ENCODE data around the gene DCP1B.

Gene DCP1B

DNA sequence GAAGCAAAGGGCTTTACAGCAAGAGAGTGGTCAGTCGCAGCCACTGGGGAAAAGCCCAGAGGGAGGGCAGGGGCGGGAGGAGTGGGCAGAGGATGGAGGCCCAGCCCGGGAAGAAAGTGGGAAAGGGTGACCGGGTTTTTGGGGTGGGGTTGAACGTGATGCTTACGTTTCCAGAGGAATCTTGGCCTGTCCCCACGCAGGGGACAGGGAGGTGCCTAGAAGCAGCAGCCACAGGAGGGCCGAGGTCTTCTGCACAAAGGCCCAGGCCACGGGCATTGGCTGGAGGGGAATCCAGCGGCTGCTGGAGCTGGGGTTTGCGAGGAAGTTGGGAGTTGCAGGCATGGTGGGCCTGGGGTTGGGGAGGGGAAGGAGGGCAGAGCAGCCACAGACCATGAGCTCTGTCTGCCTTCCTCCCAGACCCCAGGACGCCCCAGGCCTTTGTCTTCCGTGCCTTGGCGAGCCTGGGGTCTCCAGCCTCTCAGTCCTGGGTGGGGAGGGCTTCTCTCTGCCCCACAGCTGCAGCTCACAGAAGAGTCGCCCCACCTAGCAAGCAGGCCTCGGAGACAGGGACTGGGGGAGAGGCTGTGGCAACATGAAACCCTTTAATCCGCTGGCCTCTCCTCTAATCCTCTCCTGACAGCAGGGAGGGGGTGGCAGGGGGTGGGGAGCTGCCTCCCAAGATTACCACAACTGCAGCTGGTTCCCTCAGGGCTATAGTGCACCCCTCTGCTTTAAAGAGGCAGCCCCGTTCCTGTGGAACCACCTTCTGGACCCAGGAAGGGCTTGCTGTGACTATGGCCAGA is 86.0 kb downstream of the DCP1B start, which contains the start of gene CACNA2D4:
Gene CACNA2D4 (minus strand): TSS at position 572 of the 803 bp plus-strand sequence. CDS start 179 bp downstream, at position 393.
- DNase-seq, result no peak

DNA sequence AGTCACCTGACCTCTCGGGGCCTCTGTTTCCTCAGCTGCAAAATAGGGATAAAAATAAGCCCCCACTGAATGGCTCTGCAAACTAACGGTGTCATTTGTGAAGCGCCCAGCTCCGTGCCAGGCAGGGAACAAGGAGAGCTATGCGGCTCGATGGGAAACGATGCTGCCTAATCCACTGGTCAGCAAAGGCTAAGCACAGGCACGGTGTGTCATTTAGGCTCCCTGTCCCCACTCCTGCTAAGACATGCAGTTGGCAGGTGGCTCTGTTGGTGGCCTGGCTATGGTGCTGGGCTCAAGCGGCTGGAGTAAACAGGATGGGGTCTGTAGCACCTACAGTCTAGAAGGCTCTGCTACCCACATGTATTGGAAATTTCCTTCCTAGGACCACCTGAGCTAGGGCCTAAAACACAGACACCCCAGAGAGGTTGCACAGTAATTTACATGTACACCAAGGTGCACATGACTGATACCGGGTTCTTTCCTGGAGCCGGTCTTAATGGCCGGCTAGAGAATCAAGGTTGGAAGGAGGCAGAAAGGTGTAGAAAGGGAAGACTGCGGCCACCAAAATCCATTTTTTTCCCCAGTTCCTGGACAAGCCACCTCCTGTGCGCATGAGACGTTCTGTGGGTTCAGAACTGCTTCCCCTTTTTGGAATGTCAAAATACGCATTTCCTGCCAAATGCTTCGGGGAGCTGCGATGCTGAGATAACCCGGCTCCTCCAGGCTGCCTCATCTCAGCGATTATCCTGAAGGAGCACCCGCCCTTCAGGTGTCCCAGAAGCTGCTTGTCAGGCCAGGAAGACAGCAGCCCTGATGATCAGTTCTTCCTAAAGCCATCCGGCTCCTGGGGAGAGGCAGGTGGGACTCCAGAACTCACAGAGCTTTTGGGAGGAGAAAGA is 86.8 kb downstream of the DCP1B start:
- no peak for DNase-seq

DNA sequence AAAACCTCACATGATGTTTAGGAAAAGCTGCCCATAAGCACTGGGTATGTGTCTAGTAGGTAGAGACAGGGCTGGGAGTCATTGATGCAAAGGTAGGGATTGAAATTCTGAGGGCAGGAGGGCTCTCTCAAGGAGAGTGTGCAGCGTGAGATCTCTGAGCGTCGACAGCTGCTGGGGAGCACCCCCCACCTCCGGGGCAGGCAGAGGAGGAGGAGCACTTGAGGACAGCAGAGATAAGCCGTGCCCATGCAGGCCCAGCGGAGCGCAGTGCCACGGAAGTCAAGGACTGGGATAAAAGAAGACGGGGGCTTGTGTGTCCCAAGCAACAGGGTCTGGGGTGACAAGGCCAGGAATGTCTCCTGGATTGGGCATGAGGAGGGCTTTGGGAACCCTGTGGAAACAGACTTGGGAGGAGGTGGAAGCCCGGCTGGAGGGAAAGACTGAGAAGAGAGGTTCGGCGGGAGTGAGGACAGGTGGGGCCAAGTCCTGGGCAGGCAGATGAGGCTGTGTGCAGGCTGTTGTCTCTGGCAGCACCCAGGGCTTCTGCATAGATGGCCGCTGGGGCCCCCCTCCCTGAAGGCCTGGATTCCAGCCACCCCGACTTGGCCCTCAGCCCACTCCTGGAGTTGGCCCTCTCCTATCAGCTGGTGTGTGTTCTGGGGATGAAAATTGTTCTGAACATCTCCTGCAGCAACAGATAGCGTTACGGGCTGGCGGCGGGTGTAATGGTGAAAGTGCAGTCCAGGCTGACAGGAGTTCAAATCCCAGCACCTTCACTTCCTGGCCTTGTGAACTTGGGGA is 87.7 kb downstream of the DCP1B start:
- peak; percentile 29 for DNase-seq

DNA sequence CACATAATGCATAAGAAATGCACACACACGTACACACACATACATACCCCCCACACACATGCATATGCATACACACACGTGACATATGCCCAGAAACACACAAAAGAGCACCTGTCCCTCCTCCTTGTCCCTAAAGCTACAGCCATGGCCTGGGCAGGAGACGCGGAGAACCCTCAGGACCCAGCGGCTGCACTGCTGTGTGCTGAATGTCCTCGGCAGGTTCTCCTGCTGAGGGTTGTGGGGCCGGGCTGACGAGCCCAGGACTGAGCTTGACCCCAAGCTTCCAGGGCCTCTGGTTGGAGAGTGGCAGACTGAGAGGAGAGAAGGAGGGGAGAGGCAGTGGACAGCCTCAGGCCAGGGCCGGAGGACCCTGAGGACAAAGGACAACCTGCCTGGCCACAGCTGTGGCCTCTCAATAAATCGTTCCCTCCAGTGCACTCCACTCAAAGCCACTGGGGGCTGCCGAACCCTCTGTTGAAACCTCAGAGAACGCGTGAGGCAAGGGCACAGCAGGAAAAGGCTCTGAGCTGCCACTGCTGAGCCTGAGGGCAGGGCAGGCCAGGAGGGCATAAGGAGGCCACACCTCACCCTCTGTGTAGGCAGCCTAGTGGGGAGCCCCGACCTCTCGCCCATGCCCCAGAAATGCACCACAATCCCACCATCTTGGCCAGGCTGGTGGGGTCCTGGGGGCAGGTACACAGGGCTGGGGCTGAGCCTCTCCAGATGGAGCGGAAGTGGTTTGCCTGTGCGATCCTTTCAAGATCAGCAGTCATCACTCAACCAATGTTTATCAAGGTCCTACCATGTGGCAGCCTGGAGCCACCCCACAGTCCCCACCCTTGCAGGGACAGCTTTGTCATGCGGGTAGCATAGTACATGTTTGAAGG is 88.9 kb downstream of the DCP1B start:
- DNase-seq, result no peak

DNA sequence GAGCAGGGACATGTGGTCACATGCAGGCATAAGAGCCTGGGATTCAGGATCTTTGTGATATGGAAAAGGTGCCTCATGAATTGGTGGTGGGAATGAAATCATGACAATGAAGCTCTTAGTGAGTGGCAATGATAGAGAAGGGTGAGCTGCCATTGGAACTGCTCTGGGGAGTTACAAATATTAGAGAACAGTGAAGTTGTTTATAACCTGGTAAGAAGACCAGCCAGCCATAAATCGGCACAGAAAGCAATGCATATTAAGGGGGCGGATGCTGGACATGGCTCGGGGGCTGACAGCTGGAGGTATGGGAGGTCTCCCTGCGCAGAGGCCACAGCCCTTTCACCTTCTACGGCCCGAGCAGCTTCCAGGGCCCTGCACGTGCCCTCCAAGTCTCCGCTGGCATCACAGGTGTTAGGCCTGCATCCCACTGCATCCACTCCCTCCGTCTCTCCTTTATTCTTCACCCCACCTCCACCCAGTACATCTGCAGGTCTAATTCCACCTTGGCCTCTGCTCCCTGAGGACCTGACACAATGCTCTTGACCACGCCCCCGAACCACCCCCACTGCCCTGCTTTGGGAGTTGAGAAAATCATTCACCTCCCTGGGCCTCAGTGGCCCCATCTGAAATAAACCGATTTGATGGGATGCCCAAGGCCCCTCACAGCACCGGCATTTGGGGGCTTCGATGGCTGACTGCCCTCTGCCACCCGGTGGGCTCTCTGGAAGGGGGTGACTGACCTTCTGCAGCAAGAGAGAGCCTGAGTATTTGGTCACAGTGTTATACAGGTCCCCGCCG is 89.9 kb downstream of the DCP1B start:
- DNase-seq, result no peak

DNA sequence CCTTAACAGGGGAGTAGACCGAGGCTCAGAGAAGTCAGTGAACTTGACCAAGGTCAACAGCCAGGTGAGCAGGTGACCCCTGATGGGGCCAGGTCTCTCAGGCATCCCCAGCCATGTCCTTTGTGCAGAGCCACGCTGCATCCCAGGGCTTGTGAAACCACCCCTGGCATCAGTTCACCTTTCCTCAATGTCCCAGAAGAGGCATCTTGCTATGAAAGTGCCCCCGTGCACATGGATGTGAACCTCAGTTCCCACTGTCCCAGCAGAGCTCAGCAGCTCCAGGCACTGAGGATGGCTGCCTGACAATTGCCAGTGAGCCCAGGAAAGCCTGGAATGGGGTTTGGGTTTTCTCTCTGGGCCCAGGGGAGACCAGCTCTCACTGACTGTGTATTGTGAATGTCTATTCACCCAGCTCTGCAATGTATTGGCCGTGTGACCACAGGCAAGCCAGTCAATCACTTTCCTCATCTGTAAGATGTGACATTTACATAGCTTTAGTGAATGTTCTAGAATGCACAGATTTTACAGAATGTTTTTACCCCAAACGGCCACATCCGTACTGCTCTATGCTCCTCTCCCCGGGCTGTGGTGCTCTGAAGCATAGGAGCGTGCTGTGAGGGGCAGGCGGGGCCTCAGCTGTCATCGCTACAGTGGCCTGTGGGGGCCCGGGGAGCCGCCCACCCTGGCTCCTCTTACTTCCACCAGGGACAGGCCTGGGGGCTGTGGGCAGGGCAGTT is 90.7 kb downstream of the DCP1B start:
- DNase-seq, result no peak

DNA sequence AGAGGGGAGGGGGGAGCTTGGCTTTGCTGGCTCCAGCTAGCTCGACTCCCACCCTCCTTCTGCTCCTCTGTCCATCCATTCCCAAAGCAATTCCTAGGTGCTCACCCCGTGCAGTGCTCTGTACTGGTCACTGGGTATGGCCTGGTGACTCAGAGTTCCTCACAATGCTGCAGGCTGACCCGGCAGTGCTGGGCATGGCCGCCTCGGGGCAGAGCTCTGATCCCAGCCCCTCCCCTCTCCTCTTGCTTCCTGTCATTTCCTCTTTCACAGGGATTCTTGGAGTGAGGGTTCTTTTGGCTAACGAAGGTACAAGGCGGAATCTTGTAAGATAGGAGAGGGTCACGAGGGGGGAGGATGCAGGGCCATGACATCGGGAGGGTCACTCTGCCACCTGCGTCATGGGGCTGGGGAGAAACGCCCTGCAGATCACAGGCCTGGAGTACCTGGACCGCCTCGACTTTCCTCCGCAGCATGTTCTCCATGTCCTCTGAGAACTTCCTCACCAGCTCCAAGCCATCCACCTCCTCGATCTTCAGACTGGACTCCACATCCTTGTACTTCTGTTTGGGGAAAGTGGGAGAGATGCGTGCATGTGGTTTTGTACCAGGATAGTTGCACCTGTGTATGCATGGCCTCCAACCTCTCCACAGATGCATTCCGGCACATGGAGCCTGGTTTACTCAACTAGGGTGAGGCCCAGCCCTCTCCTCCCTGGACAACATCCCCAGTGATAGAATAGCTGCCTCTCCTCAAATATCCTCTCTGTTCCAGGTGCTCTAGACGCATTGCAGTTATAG is 91.5 kb downstream of the DCP1B start:
- no peak for DNase-seq

DNA sequence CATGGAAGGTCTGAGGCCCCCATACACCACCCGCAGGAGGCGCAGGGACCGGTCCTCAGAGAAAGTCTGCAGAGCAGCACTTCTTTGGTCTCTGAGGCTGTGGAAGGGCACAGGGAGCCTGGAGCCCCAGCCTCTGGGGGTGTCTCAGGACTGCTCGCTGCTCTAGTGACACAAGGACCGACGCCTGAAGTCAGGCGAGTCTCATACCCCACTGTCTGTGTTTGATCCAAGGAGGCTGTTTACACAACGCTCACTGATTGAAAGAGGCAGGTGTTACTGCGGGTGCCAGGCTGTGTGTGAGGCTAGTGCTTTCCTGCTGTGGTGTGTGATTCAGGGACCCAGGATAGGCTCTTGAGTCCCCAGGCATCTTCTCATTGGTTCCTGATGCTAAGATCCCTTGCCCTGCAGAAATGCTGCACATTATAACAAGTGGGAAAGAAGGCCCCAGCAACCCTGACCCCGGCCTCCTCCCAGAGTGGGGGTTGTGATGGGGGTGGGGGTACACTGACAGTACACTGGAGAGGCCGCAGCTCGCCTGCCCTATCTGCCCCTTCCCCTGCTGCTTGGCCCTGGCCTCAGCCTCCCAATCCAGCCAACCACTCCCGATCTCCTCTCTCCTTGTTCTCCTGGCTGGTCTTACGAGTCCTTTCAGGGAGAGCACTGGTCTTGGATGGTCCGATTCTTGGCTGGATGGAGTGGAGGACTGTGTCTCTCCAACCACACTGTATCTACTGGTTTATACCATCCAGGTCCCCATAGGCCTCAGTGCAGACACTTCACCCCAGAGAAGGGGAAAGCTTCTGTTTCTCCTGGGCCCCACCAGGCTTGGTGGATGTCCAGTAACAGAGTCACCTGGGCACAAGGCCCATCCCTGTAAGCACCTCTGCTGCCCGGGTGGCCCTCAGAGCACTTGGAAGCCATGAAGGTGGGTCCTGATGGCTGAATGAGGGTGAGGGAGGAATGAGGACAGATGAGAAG is 92.4 kb downstream of the DCP1B start:
- DNase-seq, result no peak

DNA sequence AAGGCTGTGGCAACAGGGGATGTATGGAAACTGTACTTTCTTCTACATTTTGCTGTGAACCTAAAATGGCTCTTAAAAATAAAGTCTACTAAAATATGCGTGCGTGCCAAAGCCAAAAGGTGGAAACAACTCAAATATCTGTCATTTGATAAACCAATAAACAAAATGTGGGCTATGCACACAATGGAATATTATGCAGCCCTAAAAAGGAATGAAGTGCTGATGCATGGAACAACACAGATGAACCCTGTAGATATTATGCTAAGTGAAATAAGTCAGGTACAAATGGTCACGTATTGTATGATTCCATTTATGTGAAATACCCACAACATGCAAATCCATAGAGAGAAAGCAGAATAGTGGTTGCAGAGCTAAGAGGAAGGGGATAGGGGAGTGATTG is 93.8 kb downstream of the DCP1B start:
- DNase-seq, result no peak

DNA sequence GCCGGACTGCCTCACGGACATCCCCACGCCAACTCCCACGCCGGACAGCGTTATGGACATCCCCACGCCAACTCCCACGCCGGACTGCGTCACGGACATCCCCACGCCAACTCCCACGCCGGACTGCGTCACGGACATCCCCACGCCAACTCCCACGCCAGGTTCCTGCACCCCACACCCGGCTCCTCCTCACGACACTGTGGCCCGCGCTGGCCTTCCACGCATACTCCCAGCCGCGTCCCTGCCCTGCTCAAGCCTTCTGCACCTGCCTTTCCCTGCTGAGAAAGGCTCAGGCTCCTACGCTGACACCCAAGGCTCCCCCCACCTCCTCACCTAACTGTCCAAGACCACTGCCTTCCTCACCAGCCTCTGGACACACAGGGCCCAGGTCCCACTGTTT is 95.5 kb downstream of the DCP1B start:
- DNase-seq, result no peak

DNA sequence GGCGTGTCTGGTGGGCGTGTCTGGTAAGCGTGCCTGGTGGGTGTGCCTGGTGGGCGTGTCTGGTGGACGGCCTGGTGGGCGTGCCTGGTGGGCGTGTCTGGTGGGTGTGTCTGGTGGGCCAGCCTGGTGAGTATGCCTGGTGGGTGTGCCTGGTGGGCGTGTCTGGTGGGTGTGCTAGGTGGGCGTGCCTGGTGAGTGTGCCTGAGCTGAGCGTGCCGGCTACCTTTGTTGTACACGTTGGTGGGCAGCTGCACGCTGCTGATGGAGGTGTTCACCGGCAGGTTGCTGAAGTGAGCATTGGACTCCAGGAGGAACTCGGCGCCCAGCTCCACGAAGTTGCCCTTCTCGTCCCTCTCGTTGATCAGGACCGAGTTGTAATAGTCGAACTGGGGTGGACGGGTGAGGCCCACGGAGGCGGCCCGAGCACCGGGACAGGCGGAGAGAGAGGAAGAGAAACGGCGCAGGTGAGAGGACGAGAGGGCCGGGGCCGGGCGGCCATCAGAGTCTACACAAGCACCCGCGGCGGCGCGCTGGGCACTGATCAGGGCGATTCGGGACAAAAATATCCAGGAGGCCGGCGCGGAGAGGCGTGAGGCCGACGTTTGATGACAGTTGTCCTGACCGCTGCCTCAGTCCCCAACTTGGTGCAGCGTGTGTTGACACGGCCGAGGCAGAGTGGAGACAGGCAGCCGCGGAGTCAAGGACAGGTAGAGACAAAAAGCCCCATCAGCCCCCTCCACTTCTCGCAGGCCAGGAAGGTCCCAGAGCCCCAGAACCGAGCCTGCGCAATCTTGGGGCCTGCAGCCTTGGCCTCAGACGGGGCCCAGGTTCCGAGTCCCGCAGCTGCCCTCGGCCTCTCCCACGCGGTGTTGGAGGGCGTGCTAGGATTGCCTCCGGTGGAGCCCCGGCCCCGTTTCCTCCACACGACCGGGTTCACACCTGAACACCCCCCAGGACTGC is 96.3 kb downstream of the DCP1B start:
- DNase-seq, result no peak

DNA sequence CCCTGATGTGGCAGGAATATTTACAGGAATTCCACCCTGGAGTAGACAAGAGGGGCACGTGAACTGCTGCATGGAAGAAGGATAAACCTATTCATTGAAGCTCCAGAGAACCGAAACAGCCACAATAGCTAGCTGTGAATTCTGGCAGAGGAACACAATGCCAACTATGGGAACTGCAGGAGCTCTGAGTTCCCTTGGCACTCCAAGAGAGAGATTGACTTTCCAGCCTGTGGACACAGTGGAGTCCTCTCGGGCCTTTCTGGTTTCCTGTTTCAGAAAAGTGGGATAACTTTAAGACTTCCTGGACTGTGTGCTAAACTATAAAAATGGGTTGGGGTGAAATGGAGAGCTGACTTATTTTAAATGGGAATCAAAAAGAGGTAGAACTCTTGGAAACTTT is 97.7 kb downstream of the DCP1B start:
- no peak for DNase-seq

DNA sequence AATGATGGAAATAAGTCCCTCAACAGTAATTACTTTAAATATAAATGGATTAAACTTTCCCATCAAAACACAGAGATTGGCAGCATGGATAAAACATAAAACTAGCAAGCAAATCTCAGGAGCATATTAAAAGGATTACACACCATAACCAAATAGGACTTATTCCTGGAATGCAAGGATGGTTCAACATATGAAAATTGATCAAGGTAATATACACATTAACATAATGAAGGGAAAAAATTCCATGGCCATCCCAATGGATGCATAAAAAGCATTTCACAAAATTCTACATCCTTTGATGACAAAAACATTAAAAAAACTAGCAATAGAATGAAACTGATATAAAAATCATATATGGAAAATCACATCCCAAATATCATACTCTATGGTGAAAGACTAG is 99.4 kb downstream of the DCP1B start:
- DNase-seq, result no peak

DNA sequence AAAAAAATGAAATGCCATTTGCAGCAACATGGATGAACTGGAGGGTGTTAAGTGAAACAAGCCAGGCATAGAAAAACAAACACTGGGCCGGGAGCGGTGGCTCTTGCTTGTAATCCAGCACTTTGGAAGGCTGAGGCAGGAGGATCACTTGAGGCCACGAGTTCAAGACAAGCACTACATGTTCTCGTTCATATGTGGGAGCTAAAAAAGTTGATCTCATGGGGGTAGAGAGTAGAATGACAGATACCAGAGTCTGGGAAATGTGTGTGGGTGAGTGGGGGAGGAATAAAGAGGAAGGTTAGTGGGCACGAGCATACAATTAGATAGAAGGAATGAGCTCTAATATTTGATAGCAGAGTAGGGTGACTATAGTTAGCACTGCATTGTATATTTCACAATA is 107.3 kb downstream of the DCP1B start:
- no peak for DNase-seq

Measured in DMS 273 treated with DMSO at 0.1 percent for 48 hours (cell line).